Panc1 (cell line): ENCODE measurements around the gene TMEM92.

Experiments
- POLR2AphosphoS5 ChIP-seq: IDR thresholded peaks from 2 replicates; pipeline ENCODE4 v1.6.1; 2012; ENCODE audit warnings: mild to moderate bottlenecking, low read depth, low read length, moderate library complexity
- REST ChIP-seq, 2 experiments: IDR thresholded peaks; 2 replicates each; pipeline ENCODE4 v1.6.1; 2011 to 2012; ENCODE audit warnings: low read depth in 2 of 2, control low read depth in 1 of 2, low read length in 1 of 2, mild to moderate bottlenecking in 1 of 2, moderate library complexity in 1 of 2; ENCODE audit not compliant: insufficient read depth in 1 of 2
- TF ChIP-seq, protein P1 (sequence below): fragments of 450-650 bp; IDR thresholded peaks from 2 replicates; pipeline ENCODE4 v1.5.1; 2017; ENCODE audit warnings: mild to moderate bottlenecking

DNA sequence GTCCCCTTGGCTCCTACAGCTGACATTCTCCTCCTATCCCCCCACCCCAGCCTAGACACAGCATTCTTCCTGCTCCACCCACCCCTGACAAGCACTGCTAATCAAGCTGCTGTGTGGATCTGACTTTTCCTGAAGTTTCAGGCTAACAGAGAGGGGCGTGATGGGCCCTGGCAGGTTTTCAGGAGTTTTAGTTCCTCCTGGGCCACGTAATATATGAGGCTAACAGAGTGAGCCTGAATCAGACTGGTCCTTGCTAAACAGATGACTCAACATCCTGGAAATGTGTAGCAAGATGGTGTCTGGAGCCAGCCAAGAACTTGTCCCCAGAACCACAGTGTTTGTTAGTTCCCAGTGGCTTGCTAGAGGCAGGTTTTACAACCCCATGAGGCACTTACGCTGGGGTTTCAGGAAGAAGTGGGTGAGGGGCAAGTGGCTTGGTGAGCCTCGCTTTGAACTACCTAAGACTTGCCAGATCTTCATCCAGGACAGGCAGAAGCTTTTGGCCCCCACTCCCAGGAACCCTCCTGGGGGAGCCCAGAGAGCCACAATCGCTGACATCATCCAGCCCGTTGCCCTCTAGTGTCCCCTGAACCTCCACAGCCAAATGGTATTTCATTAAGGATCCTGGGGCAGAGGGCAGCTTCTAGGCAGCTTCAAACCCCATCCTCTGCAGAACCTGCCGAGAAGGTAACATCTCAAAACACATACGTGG is 15.9 kb downstream of the TMEM92 start:
- TF ChIP-seq POLR2AphosphoS5 (no peak), REST (IDR thresholded peaks at IDR 0.05; ENCODE audit: insufficient read depth in 1 of 2, low read depth in 2 of 2, low read length in 1 of 2) (no peak)
- TF ChIP-seq, protein P1, sequence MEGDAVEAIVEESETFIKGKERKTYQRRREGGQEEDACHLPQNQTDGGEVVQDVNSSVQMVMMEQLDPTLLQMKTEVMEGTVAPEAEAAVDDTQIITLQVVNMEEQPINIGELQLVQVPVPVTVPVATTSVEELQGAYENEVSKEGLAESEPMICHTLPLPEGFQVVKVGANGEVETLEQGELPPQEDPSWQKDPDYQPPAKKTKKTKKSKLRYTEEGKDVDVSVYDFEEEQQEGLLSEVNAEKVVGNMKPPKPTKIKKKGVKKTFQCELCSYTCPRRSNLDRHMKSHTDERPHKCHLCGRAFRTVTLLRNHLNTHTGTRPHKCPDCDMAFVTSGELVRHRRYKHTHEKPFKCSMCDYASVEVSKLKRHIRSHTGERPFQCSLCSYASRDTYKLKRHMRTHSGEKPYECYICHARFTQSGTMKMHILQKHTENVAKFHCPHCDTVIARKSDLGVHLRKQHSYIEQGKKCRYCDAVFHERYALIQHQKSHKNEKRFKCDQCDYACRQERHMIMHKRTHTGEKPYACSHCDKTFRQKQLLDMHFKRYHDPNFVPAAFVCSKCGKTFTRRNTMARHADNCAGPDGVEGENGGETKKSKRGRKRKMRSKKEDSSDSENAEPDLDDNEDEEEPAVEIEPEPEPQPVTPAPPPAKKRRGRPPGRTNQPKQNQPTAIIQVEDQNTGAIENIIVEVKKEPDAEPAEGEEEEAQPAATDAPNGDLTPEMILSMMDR, result no peak
